HCT116 (cell line): Measurements from ENCODE around the gene NDUFB7.
"Not testable (repeated sequence)": the region's sequence is repeated elsewhere in the genome, so short reads cannot be mapped to it uniquely, and the experiment has no call there.

Experiments used
- POLR2AphosphoS5 ChIP-seq: IDR thresholded peaks from 2 replicates; pipeline ENCODE4 v1.6.1; 2011; ENCODE audit warnings: mild to moderate bottlenecking, low read depth, low read length, moderate library complexity
- SP1 ChIP-seq: IDR thresholded peaks from 2 replicates; pipeline ENCODE4 v1.6.1; 2012; ENCODE audit warnings: low read depth
- TF ChIP-seq, protein P1 (sequence below), 3 experiments: fragments of 200-600 bp in 1 of 3; sonication (generic) in 1 of 3; IDR thresholded peaks in 2 of 3; conservative IDR thresholded peaks in 1 of 3; 2 replicates each; pipeline ENCODE4 v1.5.1; 2012 to 2017; ENCODE audit warnings: low read depth in 2 of 3, low read length in 2 of 3, antibody characterized with exemption in 1 of 3, borderline replicate concordance in 1 of 3, control low read depth in 1 of 3, mild to moderate bottlenecking in 1 of 3, mixed read lengths in 1 of 3, mixed run types in 1 of 3, moderate library complexity in 1 of 3; ENCODE audit not compliant: insufficient read depth in 1 of 3

DNA sequence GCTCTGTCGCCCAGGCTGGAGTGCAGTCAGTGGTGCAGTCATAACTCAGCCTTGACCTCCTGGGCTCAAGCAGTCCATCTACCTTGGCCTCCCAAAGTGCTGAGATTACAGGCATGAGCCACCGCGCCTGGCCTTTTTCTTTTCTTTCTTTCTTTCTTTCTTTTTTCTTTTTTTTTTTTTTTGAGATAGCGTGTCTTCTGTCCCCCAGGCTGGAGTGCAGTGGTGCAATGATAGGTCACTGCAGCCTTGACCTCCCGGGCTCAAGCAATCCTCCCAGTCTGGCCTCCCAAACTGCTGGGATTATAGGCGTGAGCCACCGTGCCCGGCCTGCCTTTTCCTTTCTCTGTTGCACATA lies 19.9 kb downstream of the NDUFB7 start:
- TF ChIP-seq, protein P1, sequence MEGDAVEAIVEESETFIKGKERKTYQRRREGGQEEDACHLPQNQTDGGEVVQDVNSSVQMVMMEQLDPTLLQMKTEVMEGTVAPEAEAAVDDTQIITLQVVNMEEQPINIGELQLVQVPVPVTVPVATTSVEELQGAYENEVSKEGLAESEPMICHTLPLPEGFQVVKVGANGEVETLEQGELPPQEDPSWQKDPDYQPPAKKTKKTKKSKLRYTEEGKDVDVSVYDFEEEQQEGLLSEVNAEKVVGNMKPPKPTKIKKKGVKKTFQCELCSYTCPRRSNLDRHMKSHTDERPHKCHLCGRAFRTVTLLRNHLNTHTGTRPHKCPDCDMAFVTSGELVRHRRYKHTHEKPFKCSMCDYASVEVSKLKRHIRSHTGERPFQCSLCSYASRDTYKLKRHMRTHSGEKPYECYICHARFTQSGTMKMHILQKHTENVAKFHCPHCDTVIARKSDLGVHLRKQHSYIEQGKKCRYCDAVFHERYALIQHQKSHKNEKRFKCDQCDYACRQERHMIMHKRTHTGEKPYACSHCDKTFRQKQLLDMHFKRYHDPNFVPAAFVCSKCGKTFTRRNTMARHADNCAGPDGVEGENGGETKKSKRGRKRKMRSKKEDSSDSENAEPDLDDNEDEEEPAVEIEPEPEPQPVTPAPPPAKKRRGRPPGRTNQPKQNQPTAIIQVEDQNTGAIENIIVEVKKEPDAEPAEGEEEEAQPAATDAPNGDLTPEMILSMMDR (IDR thresholded peaks at IDR 0.05 in 2 of 3, conservative IDR thresholded peaks at IDR 0.05 in 1 of 3; ENCODE audit: borderline replicate concordance in 1 of 3, insufficient read depth in 1 of 3, low read depth in 2 of 3, low read length in 2 of 3) = not testable (repeated sequence)
- not testable (repeated sequence) for TF ChIP-seq SP1, POLR2AphosphoS5
